ENCODE results near the gene MLEC. TPM values are rescaled to one million over a fixed set of nuclear protein-coding genes. Genes with fewer than 3 reads are reported as not detected.
A peak's percentile ranks its signal among the peaks of the same experiment; 100 is the strongest.

Gene MLEC
- total and polyA plus RNA-seq, 8 donors = 168 to 209 (median 195) TPM

- peak in 1 of 4 donors; percentile 56 for DNase-seq
- Histone ChIP-seq H3K36me3 (peaks cover 5 to 43% of the 10 kb centered on the region in 2 donors), H3K27ac (no peak overlapping the region), H3K27me3 (no peaks in the 10 kb centered on the region), H3K4me3 (no peak overlapping the region), H3K4me1 (peaks cover 12 to 41% of the 10 kb centered on the region in 2 donors), H3K9me3 (no peaks in the 10 kb centered on the region)
- no peak for ATAC-seq
- intact Hi-C loops (cut with DNase I) = loop anchor here in 1 of 2 donors (5.0 to 10.0 kb wide), 2 partner anchors 65 to 128 kb away; partner anchors contain the start of gene POP5
- no peak for TF ChIP-seq CTCF (IDR thresholded peaks at IDR 0.05)
These were observed 25.7 kb downstream of the MLEC start for GRCh38 chr12:120712610-120713009.

- Histone ChIP-seq H3K36me3 (peaks cover 5 to 57% of the 10 kb centered on the region in 2 donors), H3K4me3 (no peak overlapping the region), H3K27ac (no peak overlapping the region), H3K9me3 (no peaks in the 10 kb centered on the region), H3K27me3 (no peaks in the 10 kb centered on the region), H3K4me1 (peaks cover 12 to 44% of the 10 kb centered on the region in 2 donors)
- ATAC-seq = peak; percentile 76
- intact Hi-C loops (cut with DNase I) = loop anchor here in 1 of 2 donors (5.0 to 10.0 kb wide), 2 partner anchors 67 to 129 kb away; partner anchors contain the start of gene POP5
- DNase-seq = peak in 3 of 4 donors; percentile 58 to 86 (median 65)
- TF ChIP-seq CTCF (IDR thresholded peaks at IDR 0.05) = peak; percentile 86 to 89
These were observed 27.0 kb downstream of the MLEC start for GRCh38 chr12:120713861-120714482.

GRCh38 chr12:120718055-120718454 lies 31.1 kb downstream of the MLEC start:
- intact Hi-C loops (cut with DNase I) = loop anchor here in 1 of 2 donors (10.0 kb wide), 1 partner anchor 133 kb away; the partner anchor contains the start of gene POP5
- DNase-seq (no peak), ATAC-seq (no peak)
- Histone ChIP-seq H3K27me3 (no peaks in the 10 kb centered on the region), H3K9me3 (no peaks in the 10 kb centered on the region), H3K4me3 (no peak overlapping the region), H3K4me1 (peaks cover 0 to 46% of the 10 kb centered on the region in 2 donors), H3K36me3 (peaks cover 5 to 98% of the 10 kb centered on the region in 2 donors), H3K27ac (no peak overlapping the region)
- TF ChIP-seq CTCF (IDR thresholded peaks at IDR 0.05) = no peak

- intact Hi-C loops (cut with DNase I) = loop anchor here in 1 of 2 donors (10.0 kb wide), 1 partner anchor 134 kb away; the partner anchor contains the start of gene POP5
These were observed 32.1 kb downstream of the MLEC start for GRCh38 chr12:120719072-120719471.

More at GRCh38 chr12:120719072-120719471, 32.1 kb downstream of the MLEC start:
- H3K27me3 ChIP-seq = no peaks in the 10 kb centered on the region
- ATAC-seq (no peak), DNase-seq (no peak)
- H3K27ac ChIP-seq = no peak overlapping the region
- peaks cover 5 to 98% of the 10 kb centered on the region in 2 donors for H3K36me3 ChIP-seq
- no peak overlapping the region for H3K4me3 ChIP-seq
- TF ChIP-seq CTCF (IDR thresholded peaks at IDR 0.05) = no peak
- no peaks in the 10 kb centered on the region for H3K9me3 ChIP-seq
- H3K4me1 ChIP-seq = peaks cover 0 to 36% of the 10 kb centered on the region in 2 donors
